Kidney glomerular epithelial cell (primary cell): ENCODE measurements around the gene POLD4.
"Not testable (repeated sequence)": the region's sequence is repeated elsewhere in the genome, so short reads cannot be mapped to it uniquely, and the experiment has no call there.

Source experiments
- DNase-seq: peaks from one replicate; lab custom pipeline; 2025; lab: John Stamatoyannopoulos, UW

POLD4 gene

DNA sequence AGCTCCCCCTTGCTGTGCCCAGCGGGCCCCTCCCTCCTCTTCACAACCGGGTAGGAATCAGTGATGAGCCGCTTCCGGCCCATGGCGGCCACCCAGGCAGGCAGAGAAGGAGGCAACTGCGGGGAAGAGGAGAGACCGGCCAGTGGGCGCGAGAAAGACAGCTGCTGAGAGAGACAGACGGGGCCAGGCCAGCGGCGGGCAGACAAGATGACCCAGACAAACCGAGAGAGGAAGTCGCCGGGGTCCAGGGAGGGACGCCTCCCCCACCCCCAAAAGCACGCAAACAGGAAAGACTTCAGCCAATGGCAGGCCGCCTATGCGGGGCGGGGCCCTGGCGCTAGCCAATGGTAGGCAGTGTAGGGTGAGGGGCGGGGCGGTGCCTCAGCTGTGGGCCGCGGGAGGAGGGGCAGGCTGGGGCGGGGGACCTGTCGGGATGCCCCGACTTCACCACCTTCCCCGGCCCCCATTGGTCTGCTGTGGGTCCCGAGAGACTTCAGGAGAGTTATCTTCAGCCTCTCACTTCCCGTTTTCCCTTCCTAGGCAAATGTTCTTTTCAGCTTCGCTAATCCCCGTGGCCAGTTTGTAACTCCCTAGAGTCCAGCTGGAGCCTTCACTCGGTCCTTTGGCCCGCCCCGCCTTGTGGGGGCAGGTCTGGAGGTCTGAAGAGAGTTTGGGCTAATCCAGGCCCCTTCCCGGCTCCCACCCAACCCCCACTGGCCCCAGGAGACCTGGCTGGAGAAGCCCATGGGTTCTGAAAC is at the start of gene POLD4:
Gene POLD4, minus strand, starts transcription at position 230 of the 758 bp plus-strand sequence. Its CDS starts 147 bp downstream, at position 83.
- DNase-seq: peak; percentile 96

DNA sequence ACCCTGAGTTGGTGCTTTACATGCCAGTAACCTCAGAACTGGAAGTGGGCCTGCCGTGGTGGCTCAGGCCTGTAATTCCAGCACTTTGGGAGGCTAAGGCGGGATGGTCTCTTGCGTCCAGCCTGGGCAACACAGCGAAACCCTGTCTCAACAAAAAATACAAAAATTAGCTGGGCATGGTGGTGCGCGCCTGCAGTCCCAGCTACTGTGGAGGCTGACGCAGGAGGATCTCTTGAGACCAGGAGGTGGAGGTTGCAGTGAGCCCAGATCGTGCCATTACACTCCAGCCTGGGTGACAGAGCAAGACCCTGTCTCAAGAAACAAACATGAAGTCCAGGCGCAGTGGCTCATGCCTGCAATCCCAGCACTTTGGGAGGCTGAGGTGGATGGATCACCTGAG is 49.7 kb upstream of the POLD4 start:
- DNase-seq: not testable (repeated sequence)

DNA sequence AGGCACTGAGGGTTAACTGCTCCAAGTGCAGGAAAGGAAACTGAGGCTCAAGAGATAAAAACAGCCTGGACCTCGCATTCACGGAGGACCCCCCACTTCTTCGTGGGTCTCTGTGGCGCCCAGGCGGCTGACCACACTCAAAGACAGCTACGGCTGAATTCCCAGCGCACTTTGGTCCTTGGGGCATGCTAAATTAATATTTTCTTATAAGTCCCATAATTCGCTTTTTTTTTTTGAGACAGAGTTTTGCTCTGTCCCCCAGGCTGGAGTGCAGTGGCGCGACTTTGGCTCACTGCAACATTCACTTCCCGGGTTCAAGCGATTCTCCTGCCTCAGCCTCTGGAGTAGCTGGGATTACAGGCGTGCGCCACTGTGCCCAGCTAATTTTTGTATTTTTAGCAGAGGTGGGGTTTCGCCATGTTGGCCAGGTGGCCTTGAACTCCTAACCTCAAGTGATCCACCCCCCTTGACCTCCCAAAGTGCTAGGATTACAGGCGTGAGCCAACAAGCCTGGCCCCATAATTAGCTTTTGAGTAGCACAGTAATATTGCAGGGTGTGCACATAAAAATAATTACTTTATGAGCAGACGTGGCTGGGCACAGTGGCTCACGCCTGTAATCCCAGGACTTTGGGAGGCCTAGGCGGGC is 49.0 kb upstream of the POLD4 start:
- DNase-seq: not testable (repeated sequence)

DNA sequence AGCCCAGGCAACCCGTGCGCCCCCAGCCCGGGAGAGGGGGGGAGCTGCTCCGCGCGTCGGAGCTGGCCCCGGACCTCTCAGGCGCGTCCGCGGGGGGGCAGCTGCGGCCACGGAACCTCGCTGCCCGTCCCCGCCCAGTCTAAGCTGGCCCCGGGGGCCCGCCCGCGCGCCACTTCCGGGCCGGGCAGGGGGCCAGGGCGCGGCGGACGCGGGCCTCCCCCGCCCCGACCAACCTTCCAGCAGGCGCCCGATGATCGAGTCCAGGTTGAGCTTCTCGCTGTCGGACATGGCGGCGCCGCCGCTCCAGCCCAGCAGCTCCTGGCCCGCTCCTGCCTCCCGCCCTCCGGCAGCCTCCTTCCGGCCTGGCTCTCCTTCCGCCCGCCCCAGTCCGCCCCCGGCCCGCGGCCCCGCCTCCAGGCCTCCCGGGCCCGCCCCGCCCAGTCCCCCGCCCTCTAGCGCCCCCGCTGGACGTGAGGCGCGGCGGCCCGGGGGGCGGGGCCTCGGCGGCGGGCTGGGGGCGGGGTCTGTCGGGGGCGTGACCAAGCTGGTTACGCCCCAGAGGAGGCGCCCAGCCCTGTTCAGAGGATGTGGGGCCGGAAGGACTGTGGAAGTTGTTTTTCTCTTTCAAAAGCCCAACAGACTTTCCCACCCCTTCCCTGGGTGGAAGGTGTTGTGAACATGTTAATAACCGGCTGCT is 48.3 kb upstream of the POLD4 start, which contains the start of gene PPP1CA:
Gene PPP1CA, minus strand, starts transcription at position 364 of the 697 bp plus-strand sequence. Its CDS starts 76 bp downstream, at position 288.
- peak; percentile 81 for DNase-seq

DNA sequence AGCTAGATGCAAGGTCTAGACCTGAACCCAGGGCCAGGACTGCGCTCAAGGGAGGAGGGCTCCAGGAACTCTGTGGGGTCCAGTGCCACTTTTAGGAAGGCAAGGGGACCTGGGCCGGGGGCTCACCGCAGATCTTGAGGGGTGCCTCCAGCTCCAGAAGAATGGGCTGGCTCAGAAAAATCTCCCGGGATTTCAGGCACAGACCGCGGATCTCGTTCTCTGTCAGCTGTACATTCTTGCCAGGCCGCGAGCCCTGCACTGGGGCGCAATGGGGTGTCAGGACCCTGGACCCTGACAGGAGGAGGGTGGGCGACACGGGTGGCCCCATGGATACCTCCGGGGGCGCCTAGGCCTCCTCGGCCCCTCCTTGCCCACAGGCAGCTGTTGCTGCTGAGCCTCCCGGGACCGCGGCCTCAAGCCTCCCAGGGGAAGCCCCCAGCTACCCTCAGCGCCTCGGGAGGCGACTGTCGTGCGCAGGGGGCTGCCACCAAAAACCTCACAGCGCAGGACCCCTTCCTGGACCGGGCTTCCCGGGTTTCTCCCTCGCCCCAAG is 47.7 kb upstream of the POLD4 start:
- no peak for DNase-seq

DNA sequence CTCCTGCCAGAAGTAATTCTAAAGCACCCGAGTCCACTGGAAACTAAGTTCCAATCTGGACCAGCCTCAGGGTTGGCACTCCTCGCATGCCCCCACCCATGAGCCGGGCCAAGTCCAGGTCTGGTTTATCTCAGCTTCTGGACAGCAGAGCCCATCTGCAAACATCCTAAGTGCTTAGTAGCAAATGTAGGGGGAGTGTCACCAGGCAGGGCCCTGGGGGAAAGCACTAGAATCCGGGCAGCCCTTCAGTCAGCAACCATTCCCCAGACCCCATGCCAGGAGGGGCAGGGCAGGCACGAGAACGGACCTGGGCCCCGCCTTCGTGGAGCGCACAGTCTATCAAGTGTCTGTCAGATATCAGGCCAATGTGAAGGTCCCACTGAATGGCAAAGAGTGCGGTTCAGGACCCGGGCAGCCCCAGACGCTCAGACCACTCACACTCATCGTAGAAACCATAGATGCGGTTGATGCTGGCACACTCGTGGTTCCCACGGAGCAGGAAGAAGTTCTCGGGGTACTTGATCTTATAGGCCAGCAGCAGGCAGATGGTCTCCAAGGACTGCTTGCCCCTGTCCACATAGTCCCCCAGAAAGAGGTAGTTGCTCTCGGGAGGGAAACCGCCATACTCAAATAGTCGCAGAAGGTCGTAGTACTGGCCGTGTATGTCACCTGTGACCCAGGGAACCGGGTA is 47.0 kb upstream of the POLD4 start:
- DNase-seq: no peak

DNA sequence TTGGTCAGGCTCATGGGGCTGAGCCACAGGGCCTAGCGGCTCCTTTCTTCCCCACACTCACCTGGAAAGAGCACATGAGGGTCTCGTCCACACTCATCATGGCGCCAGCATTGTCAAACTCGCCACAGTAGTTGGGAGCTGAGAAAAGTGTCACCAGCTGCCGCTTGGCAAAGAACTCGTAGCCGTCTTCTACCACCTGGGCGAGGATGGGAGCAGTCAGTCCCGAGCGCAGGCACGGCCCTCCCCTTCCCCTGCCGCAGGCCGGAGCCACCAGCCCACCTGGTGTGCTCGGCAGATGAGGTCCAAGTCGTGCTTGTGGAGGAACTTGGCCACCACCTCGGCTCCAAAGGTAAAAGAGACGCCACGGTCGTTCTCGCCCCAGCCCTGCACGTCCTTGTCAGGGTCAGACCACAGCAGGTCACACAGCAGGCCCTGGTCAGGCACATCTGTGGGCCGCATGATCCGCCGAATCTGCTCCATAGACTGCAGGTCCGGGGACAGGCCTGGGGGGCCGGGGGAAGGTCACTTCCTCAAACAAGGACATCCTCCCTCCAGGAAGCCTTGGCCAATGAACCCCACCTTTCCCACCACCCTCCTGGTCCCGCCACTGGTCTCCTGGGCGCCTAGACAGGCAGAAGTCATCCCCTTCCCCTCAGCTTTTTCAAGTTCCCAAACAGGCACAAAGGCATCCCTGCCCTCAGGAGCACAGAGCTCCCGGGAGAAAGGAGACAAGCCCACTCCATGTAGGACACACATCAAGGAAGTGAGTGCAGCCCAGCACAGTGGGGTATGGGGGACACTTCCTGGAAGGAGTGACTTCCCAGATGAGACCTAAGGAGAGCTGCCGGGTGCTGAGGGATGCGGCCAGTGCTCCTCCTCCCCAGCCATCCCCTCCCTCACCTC is 45.6 kb upstream of the POLD4 start:
- DNase-seq: no peak

DNA sequence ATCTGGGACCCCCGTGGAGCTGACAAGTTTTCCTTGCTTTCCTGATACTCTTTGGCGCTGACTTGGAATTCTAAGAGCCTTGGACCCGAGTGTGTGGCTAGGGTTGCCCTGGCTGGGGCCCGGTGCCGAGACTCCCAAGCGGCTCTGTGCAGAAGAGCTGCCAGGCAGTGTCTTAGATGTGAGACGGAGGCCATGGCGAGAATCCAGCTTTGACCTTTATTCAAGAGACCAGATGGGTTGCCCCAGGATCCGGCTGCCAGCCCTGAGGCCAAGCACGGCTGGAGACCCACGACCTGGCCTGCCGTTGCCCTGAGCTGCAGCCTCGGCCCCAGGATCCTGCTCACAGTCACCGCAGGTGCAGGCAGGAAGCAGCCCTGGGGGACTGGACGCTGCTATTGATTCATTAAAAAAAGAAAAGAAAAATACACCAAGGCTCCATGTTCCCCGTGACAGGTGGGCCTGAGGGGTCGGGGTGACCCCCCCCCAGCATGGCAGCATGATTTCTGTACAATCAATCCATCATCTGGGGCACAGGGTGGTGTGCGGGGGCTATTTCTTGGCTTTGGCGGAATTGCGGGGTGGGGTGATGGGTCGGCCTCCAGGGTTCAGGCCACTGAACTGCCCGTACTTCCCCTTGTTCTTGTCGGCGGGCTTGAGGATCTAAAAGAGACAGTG is 44.8 kb upstream of the POLD4 start:
- no peak for DNase-seq

DNA sequence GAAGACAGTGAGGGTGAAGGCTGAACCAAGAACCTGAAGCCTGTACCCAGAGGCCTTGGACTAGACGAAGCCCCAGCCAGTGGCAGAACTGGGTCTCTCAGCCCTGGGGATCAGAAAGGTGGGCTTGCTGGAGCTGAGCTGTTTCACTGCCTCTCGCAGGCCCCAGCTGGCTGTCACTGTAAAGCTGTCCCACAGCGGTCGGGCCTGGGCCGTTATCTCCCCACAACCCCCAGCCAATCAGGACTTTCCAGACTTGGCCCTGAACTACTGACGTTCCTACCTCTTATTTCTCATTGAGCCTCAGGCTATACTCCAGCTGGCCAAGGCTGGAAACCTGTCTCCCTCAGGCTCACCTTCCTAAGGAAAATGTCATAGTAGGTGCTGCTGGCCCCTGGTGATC is 44.2 kb upstream of the POLD4 start:
- DNase-seq: no peak

DNA sequence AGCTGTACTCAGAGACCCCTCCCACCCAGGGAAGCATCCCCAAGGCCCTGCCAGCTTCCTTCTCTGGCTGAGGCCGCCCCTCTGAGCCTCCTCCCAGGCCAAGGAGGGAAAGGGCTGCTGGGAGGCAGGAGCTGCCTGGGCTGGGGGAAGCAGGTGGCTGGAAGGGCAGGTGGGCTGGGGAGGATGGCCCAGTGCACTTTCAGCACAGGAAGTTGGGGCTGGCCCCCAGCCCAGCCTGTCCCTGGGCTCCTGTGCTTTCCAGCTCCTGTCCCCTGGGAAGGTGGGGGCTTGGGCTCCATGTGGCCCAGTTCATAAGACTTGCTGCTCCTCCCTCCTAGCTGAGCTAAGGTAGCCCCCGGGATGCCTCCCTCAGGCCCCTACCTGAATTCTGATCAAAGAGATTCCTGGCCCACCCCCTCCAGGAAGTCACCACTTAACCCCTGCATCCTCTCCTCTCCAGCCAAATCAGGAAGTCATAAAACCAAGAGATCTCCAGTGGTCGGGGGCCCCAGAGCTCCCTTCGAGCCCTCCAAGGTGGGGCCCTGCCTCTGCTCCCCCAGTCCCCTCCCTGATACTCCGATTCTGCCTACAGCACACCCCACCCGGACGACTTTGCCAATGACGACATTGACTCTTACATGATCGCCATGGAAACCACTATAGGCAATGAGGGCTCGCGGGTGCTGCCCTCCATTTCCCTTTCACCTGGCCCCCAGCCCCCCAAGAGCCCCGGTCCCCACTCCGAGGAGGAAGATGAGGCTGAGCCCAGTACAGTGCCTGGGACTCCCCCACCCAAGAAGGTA is 43.4 kb upstream of the POLD4 start:
- DNase-seq: no peak

DNA sequence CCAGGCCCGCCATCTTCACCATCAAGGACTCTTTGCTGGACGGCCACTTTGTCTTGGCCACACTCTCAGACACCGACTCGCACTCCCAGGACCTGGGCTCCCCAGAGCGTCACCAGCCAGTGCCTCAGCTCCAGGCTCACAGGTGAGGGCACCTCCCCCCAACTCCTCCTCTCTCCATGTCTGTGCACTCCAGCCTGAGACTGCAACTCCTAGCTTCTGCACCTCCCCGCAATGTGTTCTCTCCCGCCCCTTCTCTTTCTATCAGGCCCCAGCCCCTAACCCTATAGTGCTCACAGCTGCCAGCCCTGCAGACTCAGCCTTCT is 42.9 kb upstream of the POLD4 start:
- DNase-seq: no peak

DNA sequence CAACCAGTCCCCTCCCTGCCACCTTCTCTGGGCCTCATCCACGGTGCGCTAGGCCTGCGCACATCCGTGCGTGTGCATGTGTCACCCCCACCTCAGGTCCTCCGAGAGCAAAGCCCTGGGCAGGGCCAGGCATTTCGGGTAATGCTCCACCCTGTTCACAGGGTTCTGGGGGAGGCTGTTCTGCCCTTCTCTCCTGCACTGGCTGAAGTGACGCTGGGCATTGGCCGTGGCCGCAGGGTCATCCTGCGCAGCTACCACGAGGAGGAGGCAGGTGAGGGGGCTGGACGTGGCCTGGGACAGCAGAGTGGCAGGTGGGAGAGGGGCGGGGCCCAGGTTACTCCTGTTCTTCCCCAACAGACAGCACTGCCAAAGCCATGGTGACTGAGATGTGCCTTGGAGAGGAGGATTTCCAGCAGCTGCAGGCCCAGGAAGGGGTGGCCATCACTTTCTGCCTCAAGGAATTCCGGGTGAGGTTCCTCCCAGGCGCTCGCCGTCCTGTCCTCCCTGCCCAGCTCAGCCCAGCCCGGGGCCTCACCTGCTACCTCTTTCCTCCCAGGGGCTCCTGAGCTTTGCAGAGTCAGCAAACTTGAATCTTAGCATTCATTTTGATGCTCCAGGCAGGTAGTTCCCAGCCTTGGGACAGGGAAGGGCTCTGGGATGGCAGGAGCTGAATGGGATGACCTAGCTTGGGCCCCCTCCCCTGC is 42.4 kb upstream of the POLD4 start:
- DNase-seq: no peak

DNA sequence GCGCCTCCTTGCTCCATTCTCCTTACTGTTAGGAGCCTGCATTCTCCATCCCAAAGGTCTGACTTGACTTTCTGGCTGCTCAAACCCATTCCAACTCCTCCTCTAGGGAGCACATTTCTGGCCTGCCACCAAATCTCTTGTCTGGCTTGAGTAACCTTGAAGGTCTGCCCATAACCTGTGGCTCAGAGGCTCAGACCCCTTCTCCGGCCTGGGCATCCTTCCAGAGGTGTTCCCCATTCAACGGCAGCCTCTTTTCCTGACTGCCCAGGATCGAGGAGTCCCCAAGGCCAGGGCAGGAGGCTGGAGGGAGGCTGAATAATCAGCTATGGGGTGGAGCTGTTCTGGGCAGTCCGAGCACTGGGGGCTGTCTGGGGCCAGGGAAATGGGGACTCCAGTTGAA is 40.6 kb upstream of the POLD4 start:
- no peak for DNase-seq

DNA sequence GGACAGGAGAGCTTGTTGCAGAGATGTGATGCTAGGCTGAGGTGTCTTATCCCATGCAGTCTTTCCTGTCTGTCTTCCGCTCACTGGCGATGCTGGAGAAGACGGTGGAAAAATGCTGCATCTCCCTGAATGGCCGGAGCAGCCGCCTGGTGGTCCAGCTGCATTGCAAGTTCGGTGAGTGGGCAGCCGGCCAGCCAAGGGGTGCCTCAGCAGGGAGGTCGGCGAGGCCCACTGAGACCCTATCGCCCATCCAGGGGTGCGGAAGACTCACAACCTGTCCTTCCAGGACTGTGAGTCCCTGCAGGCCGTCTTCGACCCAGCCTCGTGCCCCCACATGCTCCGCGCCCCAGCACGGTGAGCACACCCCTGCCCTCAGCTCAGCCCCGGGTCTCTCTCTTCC is 40.1 kb upstream of the POLD4 start:
- DNase-seq: no peak

DNA sequence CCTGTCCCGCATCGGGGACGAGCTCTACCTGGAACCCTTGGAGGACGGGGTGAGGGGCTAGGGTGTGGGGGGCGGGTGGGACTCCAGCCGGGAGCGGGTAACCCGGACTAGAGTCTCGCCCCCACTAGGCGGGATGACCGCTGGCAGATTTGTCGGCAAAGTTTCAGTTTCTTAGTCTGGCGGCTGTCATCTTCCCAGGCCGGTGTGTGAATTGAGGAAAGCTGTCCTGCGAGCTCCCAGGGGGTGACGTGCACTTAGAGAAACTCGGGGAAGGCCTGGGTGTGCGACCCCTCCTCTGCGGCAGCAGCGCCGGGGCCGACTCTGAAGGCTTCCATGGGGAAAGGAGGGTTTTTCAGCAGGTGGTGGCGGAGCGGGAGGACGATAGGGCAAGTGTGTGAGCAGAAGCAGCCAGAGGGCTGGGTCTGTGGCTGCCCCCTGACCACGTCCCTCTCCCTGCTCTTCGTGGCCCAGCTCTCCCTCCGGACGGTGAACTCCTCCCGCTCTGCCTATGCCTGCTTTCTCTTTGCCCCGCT is 38.9 kb upstream of the POLD4 start:
- DNase-seq: no peak

DNA sequence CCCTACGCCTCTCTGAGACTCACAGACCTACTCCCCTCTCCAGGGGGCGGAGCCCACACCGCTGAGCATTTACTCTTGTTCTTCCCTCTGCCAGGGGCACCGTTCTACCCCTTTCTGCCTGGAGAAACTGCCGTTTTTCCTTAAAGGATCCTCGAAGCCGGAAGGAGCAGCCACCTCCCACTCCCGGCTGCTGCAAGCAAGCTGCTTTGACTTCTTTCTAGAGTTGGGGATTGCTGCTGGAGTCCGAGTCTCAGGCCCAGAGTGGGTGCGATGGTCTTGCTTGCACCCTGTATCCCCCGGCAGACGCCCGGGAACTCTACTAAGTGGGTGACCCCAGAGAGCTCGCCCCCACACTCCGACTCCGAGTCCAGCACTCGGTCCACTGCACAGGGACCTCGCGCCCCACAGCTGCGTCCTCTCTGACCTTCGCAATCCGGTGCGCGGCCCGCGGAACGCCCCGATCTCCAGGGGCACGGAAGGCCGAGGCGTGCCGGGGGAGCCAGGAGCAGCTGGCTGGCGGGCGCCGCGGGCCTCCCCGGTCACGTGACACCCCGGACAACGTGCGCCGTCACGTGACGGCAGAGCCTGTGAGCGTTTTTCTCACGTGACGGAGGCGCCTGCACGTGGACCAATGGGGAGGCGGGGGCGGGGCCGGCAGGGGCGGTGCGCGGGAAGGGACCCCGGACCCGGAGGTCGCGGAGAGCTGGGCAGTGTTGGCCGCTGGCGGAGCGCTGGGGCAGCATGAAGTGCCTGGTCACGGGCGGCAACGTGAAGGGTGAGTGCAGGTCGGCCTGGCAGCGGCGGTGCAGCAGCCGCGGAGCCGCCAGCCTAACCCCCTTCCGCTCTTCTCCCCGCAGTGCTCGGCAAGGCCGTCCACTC is 38.2 kb upstream of the POLD4 start, which contains the start of gene RAD9A:
Gene RAD9A, plus strand, starts transcription at position 683 of the 879 bp plus-strand sequence. Its CDS starts 59 bp downstream, at position 742.
- DNase-seq: peak; percentile 68

DNA sequence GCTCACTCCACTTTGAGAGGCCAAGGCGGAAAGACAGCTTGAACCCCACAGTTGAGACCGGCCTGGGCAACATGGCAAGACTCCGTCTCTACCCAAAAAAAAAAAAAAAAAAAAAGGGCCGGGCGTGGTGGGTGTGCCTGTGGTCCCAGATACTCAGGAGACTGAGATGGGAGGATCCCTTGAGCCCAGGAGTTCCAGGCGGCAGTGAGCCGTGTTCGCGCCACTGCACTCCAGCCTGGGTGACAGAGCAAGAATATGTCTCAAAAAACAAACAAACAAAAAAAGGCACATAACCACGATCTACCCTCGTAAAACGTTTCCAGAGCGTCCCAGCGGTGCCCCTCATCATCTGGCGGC is 37.6 kb upstream of the POLD4 start:
- no peak for DNase-seq

DNA sequence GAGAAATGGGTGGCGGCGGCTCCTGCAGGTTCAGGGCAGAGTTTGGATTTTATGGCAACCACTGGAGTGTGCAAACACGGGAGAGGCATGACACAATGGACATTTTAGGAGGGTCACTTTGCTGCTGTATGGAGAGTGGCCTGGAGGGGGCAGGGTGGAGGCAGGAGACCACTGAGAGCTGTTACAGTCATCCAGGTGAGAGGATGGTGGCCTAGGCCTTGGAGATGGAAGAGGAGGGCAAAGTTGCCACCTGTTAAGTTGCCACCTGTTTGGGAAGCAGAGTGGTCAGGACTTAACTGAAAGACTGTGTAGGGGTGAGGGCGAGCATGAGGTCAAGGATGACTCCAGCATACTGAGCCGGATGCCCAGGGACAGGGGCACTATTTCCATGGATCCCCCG is 36.1 kb upstream of the POLD4 start:
- DNase-seq: no peak
